ENCODE measurements around the gene PHACTR4.

Gene PHACTR4

GRCh38 chr1:28395181-28395580 is 25.6 kb downstream of the PHACTR4 start:
- POLR2A ChIA-PET: no interaction called here
- no peak overlapping the region for H3K4me3 ChIP-seq (ENCODE audit: low read depth, low read length)
- TF ChIP-seq ZNF510 (tag by site-specific recombination; IDR thresholded peaks at IDR 0.05; ENCODE audit: insufficient replicate concordance) (peak; percentile 67), PRDM6 (tag by site-specific recombination; IDR thresholded peaks at IDR 0.05) (peak; percentile 50; the same call in 1 of the 2 replicates), KLF8 (tag by site-specific recombination; IDR thresholded peaks at IDR 0.05) (no peak)
- no peaks in the 10 kb centered on the region for H3K9me3 ChIP-seq (ENCODE audit: control insufficient read depth, insufficient read depth, low read depth, low read length)
- CTCF ChIA-PET: interaction anchor here (0.8 to 0.9 kb wide), 2 partner anchors 12 to 146 kb away, joined by 3 to 4 read pairs; no protein-coding TSS in a partner anchor
- no peak overlapping the region for H3K27ac ChIP-seq (ENCODE audit: extremely low read depth, low read depth, low read length)
- H3K4me1 ChIP-seq (ENCODE audit: control insufficient read depth, insufficient read depth, low read length): no peaks in the 10 kb centered on the region
- H3K36me3 ChIP-seq (ENCODE audit: control insufficient read depth in 2 of 2, insufficient read depth in 1 of 2, low read length in 2 of 2): peaks cover 4 to 8% of the 10 kb centered on the region in 2 experiments; a peak in 2 of 3 replicates

GRCh38 chr1:28401760-28402159 is 32.2 kb downstream of the PHACTR4 start:
- ChIA-PET POLR2A (no interaction called here), CTCF (interaction anchor here (0.6 to 1.0 kb wide), 3 partner anchors 23 to 153 kb away, joined by 3 read pairs; no protein-coding TSS in a partner anchor)
- Histone ChIP-seq H3K9me3 (ENCODE audit: control insufficient read depth, insufficient read depth, low read depth, low read length) (no peaks in the 10 kb centered on the region), H3K4me1 (ENCODE audit: control insufficient read depth, insufficient read depth, low read length) (no peaks in the 10 kb centered on the region), H3K27ac (ENCODE audit: extremely low read depth, low read depth, low read length) (no peak overlapping the region), H3K36me3 (ENCODE audit: control insufficient read depth in 2 of 2, insufficient read depth in 1 of 2, low read length in 2 of 2) (peaks cover 0 to 6% of the 10 kb centered on the region in 2 experiments; a peak in 2 of 3 replicates), H3K4me3 (ENCODE audit: low read depth, low read length) (no peak overlapping the region)
- TF ChIP-seq ZBTB17 (tag by site-specific recombination; IDR thresholded peaks at IDR 0.05) (peak; percentile 98), ATF2 (tag by site-specific recombination; IDR thresholded peaks at IDR 0.05; ENCODE audit: low read depth) (no peak)

GRCh38 chr1:28409090-28409489 is 39.5 kb downstream of the PHACTR4 start:
- Histone ChIP-seq H3K27ac (ENCODE audit: extremely low read depth, low read depth, low read length) (no peak overlapping the region), H3K36me3 (ENCODE audit: control insufficient read depth in 2 of 2, insufficient read depth in 1 of 2, low read length in 2 of 2) (peaks cover 3 to 7% of the 10 kb centered on the region in 2 experiments), H3K4me3 (ENCODE audit: low read depth, low read length) (no peak overlapping the region), H3K9me3 (ENCODE audit: control insufficient read depth, insufficient read depth, low read depth, low read length) (no peaks in the 10 kb centered on the region), H3K4me1 (ENCODE audit: control insufficient read depth, insufficient read depth, low read length) (no peaks in the 10 kb centered on the region)
- TF ChIP-seq ZNF174 (tag by site-specific recombination; IDR thresholded peaks at IDR 0.05) (no peak), ZFP3 (tag by site-specific recombination; IDR thresholded peaks at IDR 0.05; ENCODE audit: low read depth) (no peak), ZNF211 (tag by site-specific recombination; IDR thresholded peaks at IDR 0.05; ENCODE audit: low read depth) (no peak), ZNF280D (tag by site-specific recombination; IDR thresholded peaks at IDR 0.05) (no peak), SCRT1 (tag by site-specific recombination; IDR thresholded peaks at IDR 0.05; ENCODE audit: borderline replicate concordance) (no peak), ZNF549 (tag by site-specific recombination; IDR thresholded peaks at IDR 0.05) (no peak), ZNF610 (tag by site-specific recombination; IDR thresholded peaks at IDR 0.05; ENCODE audit: borderline replicate concordance) (no peak), ZNF221 (tag by site-specific recombination; IDR thresholded peaks at IDR 0.05; ENCODE audit: borderline replicate concordance) (no peak)
- ChIA-PET POLR2A (interaction anchor here (2.0 kb wide), 1 partner anchor 100 kb away, joined by 7 read pairs; no protein-coding TSS in a partner anchor), CTCF (interaction anchor here (0.7 to 2.8 kb wide), 11 partner anchors 12 to 205 kb away, joined by 3 to 26 read pairs (median 5); no protein-coding TSS in a partner anchor)

Data from HEK293 (cell line).